DMS 273 (cell line): ENCODE data around the gene BACE2.
A peak's percentile ranks its signal among the peaks of the same experiment; 100 is the strongest.
"Not testable (repeated sequence)": the region's sequence is repeated elsewhere in the genome, so short reads cannot be mapped to it uniquely, and the experiment has no call there.

Experiments used
- DNase-seq: peaks from one replicate; lab custom pipeline; 2025; ENCODE audit not compliant: unreplicated experiment; lab: John Stamatoyannopoulos, UW

Gene BACE2

DNA sequence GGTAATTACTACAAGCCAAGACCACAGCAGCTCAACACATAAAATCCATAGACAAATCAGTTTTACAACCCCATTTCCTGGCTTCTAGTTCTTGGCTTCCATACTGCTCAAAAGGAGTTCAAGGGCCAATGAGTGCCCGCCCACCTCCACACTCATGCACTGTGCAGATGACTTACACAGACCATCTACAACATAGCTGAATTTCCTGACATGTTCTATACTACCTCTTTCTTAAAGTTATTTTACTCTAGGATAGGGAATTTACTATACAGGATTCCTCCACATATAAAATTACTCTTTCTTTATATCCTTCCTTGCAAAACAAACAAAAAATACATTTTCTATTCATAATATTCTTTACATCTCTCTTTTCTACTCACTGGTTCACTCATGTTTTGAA, 14.6 kb downstream of the BACE2 start:
- DNase-seq: no peak

DNA sequence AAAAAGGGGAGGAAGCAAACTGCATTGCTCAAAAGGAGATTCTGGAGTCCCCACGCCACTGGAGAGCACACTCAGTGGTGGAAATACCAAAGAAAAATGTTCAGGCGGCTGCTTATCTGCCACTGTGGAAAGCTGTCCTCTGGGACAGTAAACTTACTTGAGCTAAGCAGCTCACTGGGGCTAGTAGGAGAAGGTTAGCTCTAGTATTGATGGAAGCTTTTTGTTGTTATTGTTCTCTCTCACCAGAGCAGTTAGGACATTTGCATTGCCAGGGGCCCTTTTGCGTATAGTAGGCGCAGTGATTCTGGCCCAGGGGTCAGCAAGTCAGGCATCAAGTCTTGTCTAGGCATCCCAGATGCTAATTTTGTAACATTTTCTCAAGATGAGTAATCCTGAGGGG, 15.6 kb downstream of the BACE2 start:
- DNase-seq: no peak

DNA sequence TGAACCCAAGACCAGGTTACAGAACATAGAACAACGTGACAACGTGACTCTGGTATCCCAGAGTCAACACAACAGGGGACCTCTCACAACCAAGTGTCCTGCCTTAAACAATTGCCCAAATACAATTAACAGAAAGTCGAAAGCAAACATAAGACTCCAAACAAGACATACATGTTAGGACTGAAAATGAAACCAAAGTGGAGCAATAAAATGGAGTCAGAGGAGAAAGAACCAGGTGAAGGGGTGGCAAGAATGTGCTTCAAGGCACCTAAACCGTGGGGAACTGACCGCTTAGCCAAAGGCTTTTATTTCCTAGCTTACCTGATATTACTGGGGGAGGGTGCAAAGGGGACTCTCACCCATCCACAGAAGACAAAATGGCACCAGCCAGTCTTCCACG, 17.8 kb downstream of the BACE2 start:
- DNase-seq: no peak

DNA sequence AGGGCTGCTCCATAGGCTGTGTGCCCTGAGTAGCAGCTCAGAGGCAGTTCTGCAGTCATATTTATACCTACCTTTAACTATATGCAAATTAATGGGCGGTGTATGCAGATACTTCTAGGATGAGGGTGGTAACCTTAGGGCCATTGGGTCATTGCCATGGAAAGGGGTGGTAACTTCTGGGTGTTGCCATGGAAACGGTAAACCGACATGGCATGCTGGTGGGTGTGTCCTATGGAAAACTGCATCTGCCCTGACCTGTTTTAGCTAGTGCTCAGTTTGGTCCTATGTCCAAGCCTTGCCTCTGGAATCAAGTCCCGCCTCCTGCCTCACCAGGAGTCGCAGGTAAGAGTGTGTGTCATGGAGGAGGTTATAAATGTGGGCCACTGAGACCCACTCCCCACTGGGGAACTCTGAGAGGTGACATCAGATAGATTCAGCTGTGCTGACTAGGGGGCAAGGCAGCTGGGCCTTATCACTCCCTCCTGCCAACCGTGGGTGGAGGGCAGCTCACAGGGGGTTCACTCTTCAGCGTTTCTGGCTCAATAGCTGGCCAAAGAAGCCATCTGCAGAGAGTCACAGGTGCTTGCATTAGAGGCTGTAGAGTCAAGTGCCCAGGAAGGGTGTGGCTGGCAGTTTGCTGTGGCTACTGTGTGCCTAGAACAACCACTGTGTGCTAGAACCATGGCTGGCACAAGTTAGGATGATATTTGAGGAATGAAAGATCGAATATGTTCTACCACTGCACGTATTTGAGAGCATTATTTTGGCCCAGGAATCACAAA, 19.0 kb downstream of the BACE2 start:
- no peak for DNase-seq

DNA sequence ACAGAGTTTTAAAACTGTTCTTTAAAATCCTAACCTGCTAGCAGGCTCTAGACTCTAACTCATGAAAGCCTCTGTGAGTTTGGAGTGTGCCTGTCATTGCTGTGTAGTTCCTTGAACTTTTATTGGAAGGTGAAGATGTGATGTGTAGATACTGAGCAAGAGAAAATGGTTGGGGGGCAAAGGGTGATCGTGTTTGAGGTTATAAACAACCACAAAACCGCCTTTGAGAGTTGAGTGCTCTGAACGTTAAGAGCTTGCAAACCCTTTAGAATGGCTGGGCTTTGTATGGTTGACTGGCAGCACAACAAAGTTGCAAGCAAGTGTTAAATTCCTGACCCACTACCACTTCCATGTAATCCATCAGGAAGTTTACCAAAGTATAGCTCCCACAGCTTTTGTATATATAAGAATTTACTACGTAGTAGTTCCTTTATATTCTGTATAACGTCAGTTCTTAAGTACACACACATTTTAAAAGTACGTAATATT, 19.6 kb downstream of the BACE2 start:
- DNase-seq: no peak

DNA sequence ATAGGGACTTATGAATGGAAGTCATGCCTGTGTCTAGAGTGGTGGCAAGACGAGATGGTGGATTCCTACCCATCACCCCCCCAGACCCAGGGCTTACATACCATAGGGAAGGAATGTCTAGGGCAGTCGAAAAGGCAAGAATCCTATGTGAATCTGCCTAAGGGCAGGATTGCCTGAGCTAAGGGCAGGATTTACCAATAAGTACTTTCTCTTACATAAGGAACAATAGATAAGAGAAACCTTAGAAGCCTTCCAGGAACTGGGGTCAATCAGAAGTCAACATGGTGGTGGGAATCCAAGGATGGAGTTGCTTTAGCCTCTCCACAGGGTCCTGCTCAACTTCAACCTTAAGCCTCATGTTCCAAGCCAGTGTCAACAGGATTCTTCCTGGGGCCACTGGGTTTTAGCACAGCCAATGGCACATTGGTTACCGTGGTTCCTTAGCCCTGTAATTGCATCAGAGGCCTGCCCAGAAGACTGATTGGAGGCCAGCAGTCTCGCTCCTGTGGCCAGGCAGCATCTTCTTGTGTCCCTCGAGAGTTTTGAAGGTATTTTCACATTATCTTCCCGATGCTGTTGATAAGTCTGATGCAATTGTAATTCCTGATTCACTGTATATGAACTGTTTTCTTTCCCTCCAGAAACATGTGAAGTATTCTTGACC, 20.7 kb downstream of the BACE2 start:
- no peak for DNase-seq

- no peak for DNase-seq
Observed at GRCh38 chr21:41189150-41189745, 21.3 kb downstream of the BACE2 start.

GRCh38 chr21:41192552-41192951, 24.6 kb downstream of the BACE2 start:
- DNase-seq: not testable (repeated sequence)

GRCh38 chr21:41195311-41195710, 27.4 kb downstream of the BACE2 start:
- no peak for DNase-seq

- no peak for DNase-seq
Observed at GRCh38 chr21:41196993-41197392, 29.0 kb downstream of the BACE2 start.

DNA sequence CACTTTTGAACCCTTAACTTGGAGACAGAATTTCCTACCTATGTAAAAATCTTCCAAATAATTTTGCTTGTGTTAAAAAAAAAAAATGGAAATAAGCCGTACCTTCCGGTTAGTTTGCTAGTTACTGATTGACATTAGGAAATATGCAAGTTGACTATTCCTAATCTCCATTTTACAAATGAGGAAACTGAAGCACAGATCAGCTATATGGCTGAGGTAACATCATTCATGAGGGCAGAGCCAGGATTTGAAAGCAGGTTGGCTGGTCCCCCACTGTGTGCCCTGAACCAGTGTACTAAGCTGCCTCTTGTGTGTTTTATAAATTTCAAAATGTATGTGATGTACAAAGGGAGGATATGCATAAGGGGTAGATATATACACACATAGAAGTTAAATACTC, 29.6 kb downstream of the BACE2 start:
- DNase-seq: no peak

DNA sequence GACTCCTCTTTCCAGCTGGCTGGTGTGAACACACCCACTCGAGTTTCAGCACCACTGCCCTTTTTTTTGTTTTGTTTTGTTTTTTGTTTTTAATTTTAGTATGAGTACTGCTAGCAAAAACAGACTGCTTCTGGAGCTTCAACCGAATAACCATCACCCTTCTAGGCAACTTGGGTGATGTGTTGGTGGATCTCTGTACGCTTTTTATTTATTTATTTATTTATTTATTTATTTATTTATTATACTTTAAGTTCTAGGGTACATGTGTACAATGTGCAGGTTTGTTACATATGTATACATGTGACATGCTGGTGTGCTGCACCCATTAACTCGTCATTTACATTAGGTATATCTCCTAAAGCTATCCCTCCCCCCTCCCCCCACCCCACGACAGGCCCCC, 30.7 kb downstream of the BACE2 start:
- DNase-seq: not testable (repeated sequence)

GRCh38 chr21:41199123-41199522, 31.2 kb downstream of the BACE2 start:
- no peak for DNase-seq

DNA sequence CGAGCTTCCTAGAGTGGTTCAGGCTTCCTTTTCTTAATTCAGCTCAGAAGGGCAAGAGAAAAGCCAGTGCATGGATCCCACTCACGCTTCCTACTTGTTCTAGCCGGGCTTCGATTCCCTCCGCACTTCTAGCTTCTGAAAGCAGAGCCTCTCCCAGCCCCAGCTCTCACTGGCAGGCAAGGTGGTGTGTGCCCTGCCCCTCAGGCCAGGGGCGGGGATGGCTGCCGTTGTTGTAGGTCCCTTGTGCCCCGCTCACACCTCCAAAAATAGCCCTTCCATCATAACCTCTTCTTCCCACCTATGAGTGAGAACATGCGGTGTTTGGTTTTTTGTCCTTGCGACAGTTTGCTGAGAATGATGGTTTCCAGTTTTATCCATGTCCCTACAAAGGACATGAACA, 31.6 kb downstream of the BACE2 start:
- DNase-seq: no peak

- DNase-seq: no peak
Observed at GRCh38 chr21:41201385-41201784, 33.4 kb downstream of the BACE2 start.

- no peak for DNase-seq
Observed at GRCh38 chr21:41204736-41205135, 36.8 kb downstream of the BACE2 start.

GRCh38 chr21:41207401-41208375, 39.7 kb downstream of the BACE2 start:
- DNase-seq: peak; percentile 18

DNA sequence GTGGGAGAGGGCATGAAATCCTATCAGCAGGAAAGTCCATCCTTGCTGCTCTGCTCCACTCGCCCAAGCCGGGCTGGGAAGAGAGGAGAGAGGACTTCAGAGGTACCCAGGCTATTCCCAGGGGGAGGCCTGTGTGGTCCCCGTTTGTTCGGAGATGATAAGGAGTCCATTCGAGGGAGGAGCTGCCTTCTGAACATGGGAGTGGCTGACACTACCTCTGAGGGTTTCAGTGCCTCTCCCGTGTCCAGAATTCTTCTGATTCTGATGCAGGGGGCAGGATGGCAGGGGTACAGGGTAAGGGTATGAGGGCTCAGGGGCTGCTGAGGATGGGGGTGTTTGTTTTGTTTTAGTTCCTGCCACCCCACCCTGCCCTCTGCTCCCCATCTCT, 40.4 kb downstream of the BACE2 start:
- no peak for DNase-seq

GRCh38 chr21:41209016-41209619, 41.2 kb downstream of the BACE2 start:
- DNase-seq: no peak

DNA sequence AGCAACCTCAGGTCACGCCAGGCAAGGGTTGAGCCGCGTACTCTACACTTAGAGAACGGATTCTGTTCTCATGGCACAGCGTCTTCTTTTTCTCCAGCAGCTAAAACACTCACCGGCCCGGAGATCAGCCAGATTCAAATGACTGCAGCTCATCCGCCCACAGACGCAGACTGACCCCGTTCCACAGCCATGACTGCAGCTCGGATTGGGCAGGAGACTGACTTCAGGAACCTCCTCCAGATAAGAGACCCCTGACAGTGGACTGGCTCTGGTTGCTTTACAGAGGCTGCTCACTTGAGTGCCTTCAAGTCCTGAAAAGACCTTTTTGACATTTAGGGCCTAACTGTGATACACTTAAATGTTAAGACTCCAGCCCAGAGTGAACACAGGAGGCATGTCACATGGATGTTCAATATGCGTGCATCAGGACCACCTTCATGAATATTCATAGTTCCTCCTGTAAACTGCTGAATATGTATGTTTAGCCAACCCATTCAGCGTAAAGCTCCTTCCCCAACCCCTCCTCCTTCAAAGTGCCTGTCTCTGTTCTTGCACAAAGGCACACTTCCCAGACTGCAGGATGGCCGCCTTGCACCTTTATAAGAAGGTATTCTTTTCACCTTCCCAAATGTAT, 42.6 kb downstream of the BACE2 start:
- DNase-seq: peak; percentile 43
